K562 (cell line): Measurements from ENCODE around the gene RAD51D. TPM values are rescaled to one million over a fixed set of nuclear protein-coding genes. Genes with fewer than 3 reads are reported as not detected.
A peak's percentile ranks its signal among the peaks of the same experiment; 100 is the strongest.

Experiments
- ELF4 ChIP-seq: fragments of 450-650 bp; formaldehyde crosslinking; IDR thresholded peaks from 2 replicates; pipeline ENCODE4 v1.4.0; 2022; ENCODE audit warnings: missing genetic modification characterization
- GATAD2A ChIP-seq: fragments of 450-650 bp; IDR thresholded peaks from 2 replicates; pipeline ENCODE4 v1.6.1; 2017
- HMG20B ChIP-seq: fragments of 250-450 bp; sonication (Bioruptor Pico); IDR thresholded peaks from 2 replicates; pipeline ENCODE4 v1.5.0; 2021; ENCODE audit warnings: mild to moderate bottlenecking
- IRF2 ChIP-seq: sonication (generic); formaldehyde crosslinking; IDR thresholded peaks from 2 replicates; pipeline ENCODE4 v1.8.1; 2022; ENCODE audit warnings: mild to moderate bottlenecking, missing genetic modification reagents
- MBD1 ChIP-seq: fragments of 250-450 bp; sonication (Bioruptor Pico); IDR thresholded peaks from 2 replicates; pipeline ENCODE4 v1.8.0; 2022; ENCODE audit warnings: inconsistent platforms
- MLX ChIP-seq, 2 experiments: fragments of 450-650 bp in 1 of 2; sonication (generic) in 1 of 2; formaldehyde crosslinking; conservative IDR thresholded peaks; 2 replicates each; pipeline versions ENCODE4 v1.4.0 to v1.8.1; 2020 to 2022; ENCODE audit warnings: mild to moderate bottlenecking in 1 of 2, missing genetic modification reagents in 1 of 2
- NR3C1 ChIP-seq: sonication (generic); formaldehyde crosslinking; IDR thresholded peaks from 2 replicates; pipeline ENCODE4 v1.8.1; 2022; ENCODE audit warnings: missing genetic modification reagents
- RBM39 ChIP-seq: fragments of 200-400 bp; formaldehyde crosslinking; optimal IDR thresholded peaks from 2 replicates; pipeline ENCODE3; 2018; ENCODE audit warnings: low read depth, low read length
- RREB1 ChIP-seq: fragments of 250-450 bp; sonication (Bioruptor Pico); IDR thresholded peaks from 2 replicates; pipeline ENCODE4 v1.4.0; 2020
- STAG1 ChIP-seq: sonication (generic); formaldehyde crosslinking; IDR thresholded peaks from 2 replicates; pipeline ENCODE4 v1.5.0; 2020; ENCODE audit warnings: missing genetic modification reagents, borderline replicate concordance
- STAT5B ChIP-seq: fragments of 250-450 bp; sonication (Bioruptor Pico); IDR thresholded peaks from 2 replicates; pipeline ENCODE4 v1.8.0; 2021; ENCODE audit warnings: mild to moderate bottlenecking, inconsistent platforms
- UBTF ChIP-seq, 2 experiments: IDR thresholded peaks; 2 replicates each; pipeline ENCODE4 v1.6.1; 2012; ENCODE audit warnings: improper control_type of control experiment in 2 of 2, low read depth in 2 of 2, low read length in 2 of 2, borderline replicate concordance in 1 of 2
- ZNF584 ChIP-seq: fragments of 200-800 bp; sonication (Bioruptor generic); IDR thresholded peaks from 2 replicates; pipeline ENCODE4 v1.6.1; 2016; ENCODE audit warnings: low read depth, mild to moderate bottlenecking, missing genetic modification characterization, missing compliant biosample characterization
- polyA plus RNA-seq, 8 experiments: library from polyadenylated mRNA; depleted of rRNA in 4 of 8; stranded (reverse) in 5 of 8; unstranded in 3 of 8; fragments of >200 nt; fragmentation: Nextera tagmentation in 2 of 8; fragmentation: Illumina TruSeq in 1 of 8; extraction: Ambion mirVana in 2 of 8; extraction: Trizol in 1 of 8; gene quantifications; 2 replicates each; pipeline versions ENCODE4 v1.2.1 to v1.2.3, GENCODE V29; 2011 to 2014; ENCODE audit warnings: inconsistent platforms in 1 of 8, missing spikeins in 1 of 8
- total RNA-seq, 7 experiments: library from RNA; depleted of rRNA in 6 of 7; stranded (reverse); fragments of >200 nt in 6 of 7; fragmentation: Illumina TruSeq in 2 of 7; extraction: Trizol in 2 of 7; gene quantifications; 2 replicates each; pipeline versions ENCODE4 v1.2.1 to v1.2.3, GENCODE V29; 2011 to 2021; ENCODE audit warnings: low replicate concordance in 1 of 7
- TF ChIP-seq, protein P1 (sequence below): fragments of 450-650 bp; IDR thresholded peaks from 2 replicates; pipeline ENCODE4 v1.6.1; 2018; ENCODE audit warnings: mild to moderate bottlenecking, low read depth; ENCODE audit not compliant: partially characterized antibody
- TF ChIP-seq, protein P2 (sequence below): sonication (generic); IDR thresholded peaks from 2 replicates; pipeline ENCODE4 v1.6.1; 2016

Gene RAD51D
- total and polyA plus RNA-seq, 9 of the 15 experiments (the other 6 are each of a cell fraction or from before 2014, with no cell fraction given), result 2.2 to 16.9 (median 8.7) TPM

GRCh38 chr17:35051183-35051578, 68.5 kb downstream of the RAD51D start (continued):
- TF ChIP-seq RREB1 (CRISPR knock-in tag) (no peak), RBM39 (no peak), UBTF (IDR thresholded peaks at IDR 0.05; ENCODE audit: borderline replicate concordance in 1 of 2, low read depth in 2 of 2, low read length in 2 of 2) (no peak), STAT5B (CRISPR knock-in tag) (no peak), IRF2 (CRISPR knock-in tag) (no peak), ELF4 (no peak), ZNF584 (CRISPR knock-in tag) (0 out of 2 replicates have a peak, but pooled peaks have one; percentile 25), MBD1 (CRISPR knock-in tag) (no peak), MLX (CRISPR knock-in tag; conservative IDR thresholded peaks at IDR 0.05) (no peak), STAG1 (CRISPR knock-in tag) (no peak), HMG20B (CRISPR knock-in tag) (no peak), NR3C1 (CRISPR knock-in tag) (no peak), GATAD2A (no peak)
- TF ChIP-seq, protein P1, sequence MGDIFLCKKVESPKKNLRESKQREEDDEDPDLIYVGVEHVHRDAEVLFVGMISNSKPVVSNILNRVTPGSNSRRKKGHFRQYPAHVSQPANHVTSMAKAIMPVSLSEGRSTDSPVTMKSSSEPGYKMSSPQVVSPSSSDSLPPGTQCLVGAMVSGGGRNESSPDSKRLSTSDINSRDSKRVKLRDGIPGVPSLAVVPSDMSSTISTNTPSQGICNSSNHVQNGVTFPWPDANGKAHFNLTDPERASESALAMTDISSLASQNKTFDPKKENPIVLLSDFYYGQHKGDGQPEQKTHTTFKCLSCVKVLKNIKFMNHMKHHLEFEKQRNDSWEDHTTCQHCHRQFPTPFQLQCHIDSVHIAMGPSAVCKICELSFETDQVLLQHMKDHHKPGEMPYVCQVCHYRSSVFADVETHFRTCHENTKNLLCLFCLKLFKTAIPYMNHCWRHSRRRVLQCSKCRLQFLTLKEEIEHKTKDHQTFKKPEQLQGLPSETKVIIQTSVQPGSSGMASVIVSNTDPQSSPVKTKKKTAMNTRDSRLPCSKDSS, result no peak
- TF ChIP-seq, protein P2, sequence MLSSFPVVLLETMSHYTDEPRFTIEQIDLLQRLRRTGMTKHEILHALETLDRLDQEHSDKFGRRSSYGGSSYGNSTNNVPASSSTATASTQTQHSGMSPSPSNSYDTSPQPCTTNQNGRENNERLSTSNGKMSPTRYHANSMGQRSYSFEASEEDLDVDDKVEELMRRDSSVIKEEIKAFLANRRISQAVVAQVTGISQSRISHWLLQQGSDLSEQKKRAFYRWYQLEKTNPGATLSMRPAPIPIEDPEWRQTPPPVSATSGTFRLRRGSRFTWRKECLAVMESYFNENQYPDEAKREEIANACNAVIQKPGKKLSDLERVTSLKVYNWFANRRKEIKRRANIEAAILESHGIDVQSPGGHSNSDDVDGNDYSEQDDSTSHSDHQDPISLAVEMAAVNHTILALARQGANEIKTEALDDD, result peak; percentile 94
